ENCODE data around the gene BCAP29.
A peak's percentile ranks its signal among the peaks of the same experiment; 100 is the strongest.

BCAP29 gene

DNA sequence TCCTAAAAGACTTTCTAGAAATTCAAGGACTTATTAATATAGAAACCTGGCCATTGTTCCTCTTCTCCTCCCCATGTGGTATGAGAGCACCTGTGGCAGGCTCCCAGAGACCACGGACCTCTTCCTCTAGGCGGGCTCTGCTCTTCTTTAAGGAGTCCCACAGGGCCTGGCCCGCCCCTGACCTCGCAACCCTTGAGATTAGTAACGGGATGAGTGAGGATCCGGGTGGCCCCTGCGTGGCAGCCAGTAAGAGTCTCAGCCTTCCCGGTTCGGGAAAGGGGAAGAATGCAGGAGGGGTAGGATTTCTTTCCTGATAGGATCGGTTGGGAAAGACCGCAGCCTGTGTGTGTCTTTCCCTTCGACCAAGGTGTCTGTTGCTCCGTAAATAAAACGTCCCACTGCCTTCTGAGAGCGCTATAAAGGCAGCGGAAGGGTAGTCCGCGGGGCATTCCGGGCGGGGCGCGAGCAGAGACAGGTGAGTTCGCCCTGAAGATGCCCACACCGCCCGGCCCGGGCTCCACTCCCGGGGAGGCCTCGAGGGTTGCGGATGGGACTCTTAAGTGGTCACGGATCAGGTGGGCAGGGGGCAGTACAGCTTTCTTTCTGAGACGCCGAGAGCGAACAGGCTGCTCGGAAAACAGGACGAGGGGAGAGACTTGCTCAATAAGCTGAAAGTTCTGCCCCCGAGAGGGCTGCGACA lies 80.5 kb downstream of the BCAP29 start, which contains the start of gene SLC26A4:
TSS of gene SLC26A4 (plus strand) at position 448 of the 700 bp plus-strand sequence. CDS start 814 bp downstream, outside the sequence.
- DNase-seq, result peak; percentile 73 to 77
- H3K27me3 ChIP-seq (ENCODE audit: insufficient read depth, low read length), result peaks cover 30% of the 10 kb centered on the region
- no peak within 1 kb of the TSS for H2BK5ac ChIP-seq (ENCODE audit: low read depth, low read length, poor library complexity)
- H3K4me3 ChIP-seq (ENCODE audit: low read depth, low read length), result peak within 1 kb of the TSS; percentile 63
- H3K79me1 ChIP-seq (ENCODE audit: low read length), result no peaks in the 10 kb centered on the region
- WGBS (ENCODE audit: extremely low coverage, insufficient coverage, insufficient read length), result no CpG with 5 or more reads among the region's 37 CpGs
- peaks cover 15% of the 10 kb centered on the region in 2 experiments for H3K4me1 ChIP-seq (ENCODE audit: control insufficient read depth in 1 of 2, insufficient read depth in 2 of 2, low read length in 2 of 2)
- H3K9me3 ChIP-seq (ENCODE audit: insufficient read depth, low read depth, low read length), result peaks cover 6% of the 10 kb centered on the region
- no peak within 1 kb of the TSS for H3K4ac ChIP-seq (ENCODE audit: low read depth, low read length)
- H2BK120ac ChIP-seq (ENCODE audit: insufficient read depth, low read length, poor library complexity), result no peak within 1 kb of the TSS
- peak within 1 kb of the TSS; percentile 30 for H2AFZ ChIP-seq (ENCODE audit: insufficient read depth, low read length, poor library complexity)
- no peaks in the 10 kb centered on the region for H3K36me3 ChIP-seq (ENCODE audit: control insufficient read depth in 1 of 2, insufficient read depth in 2 of 2, low read length in 2 of 2)
- no peak within 1 kb of the TSS for H4K91ac ChIP-seq (ENCODE audit: low read depth, low read length)
- H4K8ac ChIP-seq (ENCODE audit: low read depth, low read length), result no peak within 1 kb of the TSS
- no peak within 1 kb of the TSS for H2AK5ac ChIP-seq (ENCODE audit: low read length)
- no peak within 1 kb of the TSS for H3K9ac ChIP-seq (ENCODE audit: low read length)
- H3K14ac ChIP-seq (ENCODE audit: low read length), result no peak within 1 kb of the TSS
- no peaks in the 10 kb centered on the region for H3K79me2 ChIP-seq (ENCODE audit: control insufficient read depth, insufficient read depth, low read length, poor library complexity)
- peak within 1 kb of the TSS; percentile 94 for H3K4me2 ChIP-seq (ENCODE audit: low read length)
- no peak within 1 kb of the TSS for H3K23ac ChIP-seq (ENCODE audit: low read length)
- H3K27ac ChIP-seq (ENCODE audit: low read depth, low read length), result no peak within 1 kb of the TSS
- H3K18ac ChIP-seq (ENCODE audit: low read length), result no peak within 1 kb of the TSS
- H4K12ac ChIP-seq (ENCODE audit: low read depth, low read length), result no peak within 1 kb of the TSS
- H2BK12ac ChIP-seq (ENCODE audit: low read length), result no peak within 1 kb of the TSS

DNA sequence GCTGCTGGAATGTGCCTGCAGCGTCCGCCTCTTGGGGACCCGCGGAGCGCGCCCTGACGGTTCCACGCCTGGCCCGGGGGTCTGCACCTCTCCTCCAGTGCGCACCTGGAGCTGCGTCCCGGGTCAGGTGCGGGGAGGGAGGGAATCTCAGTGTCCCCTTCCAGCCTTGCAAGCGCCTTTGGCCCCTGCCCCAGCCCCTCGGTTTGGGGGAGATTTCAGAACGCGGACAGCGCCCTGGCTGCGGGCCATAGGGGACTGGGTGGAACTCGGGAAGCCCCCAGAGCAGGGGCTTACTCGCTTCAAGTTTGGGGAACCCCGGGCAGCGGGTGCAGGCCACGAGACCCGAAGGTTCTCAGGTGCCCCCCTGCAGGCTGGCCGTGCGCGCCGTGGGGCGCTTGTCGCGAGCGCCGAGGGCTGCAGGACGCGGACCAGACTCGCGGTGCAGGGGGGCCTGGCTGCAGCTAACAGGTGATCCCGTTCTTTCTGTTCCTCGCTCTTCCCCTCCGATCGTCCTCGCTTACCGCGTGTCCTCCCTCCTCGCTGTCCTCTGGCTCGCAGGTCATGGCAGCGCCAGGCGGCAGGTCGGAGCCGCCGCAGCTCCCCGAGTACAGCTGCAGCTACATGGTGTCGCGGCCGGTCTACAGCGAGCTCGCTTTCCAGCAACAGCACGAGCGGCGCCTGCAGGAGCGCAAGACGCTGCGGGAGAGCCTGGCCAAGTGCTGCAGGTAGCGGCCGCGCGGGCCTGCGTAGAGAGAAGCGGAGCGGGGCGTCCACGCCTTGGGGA lies 81.2 kb downstream of the BCAP29 start:
- Histone ChIP-seq H3K23ac (ENCODE audit: low read length) (no peak overlapping the region), H3K27ac (ENCODE audit: low read depth, low read length) (no peak overlapping the region), H2BK12ac (ENCODE audit: low read length) (no peak overlapping the region), H3K4me3 (ENCODE audit: low read depth, low read length) (peak overlapping the region; percentile 63), H2AK5ac (ENCODE audit: low read length) (no peak overlapping the region), H3K36me3 (ENCODE audit: control insufficient read depth in 1 of 2, insufficient read depth in 2 of 2, low read length in 2 of 2) (no peaks in the 10 kb centered on the region), H4K91ac (ENCODE audit: low read depth, low read length) (no peak overlapping the region), H3K18ac (ENCODE audit: low read length) (no peak overlapping the region), H3K27me3 (ENCODE audit: insufficient read depth, low read length) (peaks cover 30% of the 10 kb centered on the region), H2AFZ (ENCODE audit: insufficient read depth, low read length, poor library complexity) (peak overlapping the region; percentile 30), H3K79me2 (ENCODE audit: control insufficient read depth, insufficient read depth, low read length, poor library complexity) (no peaks in the 10 kb centered on the region), H3K4me2 (ENCODE audit: low read length) (peak overlapping the region; percentile 94), H2BK5ac (ENCODE audit: low read depth, low read length, poor library complexity) (no peak overlapping the region), H3K4ac (ENCODE audit: low read depth, low read length) (no peak overlapping the region), H3K79me1 (ENCODE audit: low read length) (no peaks in the 10 kb centered on the region), H3K9ac (ENCODE audit: low read length) (no peak overlapping the region), H3K4me1 (ENCODE audit: control insufficient read depth in 1 of 2, insufficient read depth in 2 of 2, low read length in 2 of 2) (peaks cover 15% of the 10 kb centered on the region in 2 experiments), H2BK120ac (ENCODE audit: insufficient read depth, low read length, poor library complexity) (no peak overlapping the region), H3K14ac (ENCODE audit: low read length) (no peak overlapping the region), H3K9me3 (ENCODE audit: insufficient read depth, low read depth, low read length) (peaks cover 6% of the 10 kb centered on the region), H4K8ac (ENCODE audit: low read depth, low read length) (no peak overlapping the region), H4K12ac (ENCODE audit: low read depth, low read length) (no peak overlapping the region)
- WGBS (ENCODE audit: extremely low coverage, insufficient coverage, insufficient read length), result no CpG with 5 or more reads among the region's 73 CpGs
- peak; percentile 65 to 76 for DNase-seq

GRCh38 chr7:107661865-107662379 lies 81.9 kb downstream of the BCAP29 start:
- H3K79me1 ChIP-seq (ENCODE audit: low read length), result no peaks in the 10 kb centered on the region
- H4K91ac ChIP-seq (ENCODE audit: low read depth, low read length), result no peak overlapping the region
- peak overlapping the region; percentile 38 for H3K4me3 ChIP-seq (ENCODE audit: low read depth, low read length)
- no peak overlapping the region for H2BK5ac ChIP-seq (ENCODE audit: low read depth, low read length, poor library complexity)
- no peaks in the 10 kb centered on the region for H3K79me2 ChIP-seq (ENCODE audit: control insufficient read depth, insufficient read depth, low read length, poor library complexity)
- no peak overlapping the region for H3K27ac ChIP-seq (ENCODE audit: low read depth, low read length)
- H3K27me3 ChIP-seq (ENCODE audit: insufficient read depth, low read length), result peaks cover 30% of the 10 kb centered on the region
- H2BK120ac ChIP-seq (ENCODE audit: insufficient read depth, low read length, poor library complexity), result no peak overlapping the region
- H4K8ac ChIP-seq (ENCODE audit: low read depth, low read length), result no peak overlapping the region
- peaks cover 15% of the 10 kb centered on the region in 2 experiments for H3K4me1 ChIP-seq (ENCODE audit: control insufficient read depth in 1 of 2, insufficient read depth in 2 of 2, low read length in 2 of 2)
- H3K18ac ChIP-seq (ENCODE audit: low read length), result no peak overlapping the region
- WGBS (ENCODE audit: extremely low coverage, insufficient coverage, insufficient read length), result no CpG with 5 or more reads among the region's 20 CpGs
- H3K36me3 ChIP-seq (ENCODE audit: control insufficient read depth in 1 of 2, insufficient read depth in 2 of 2, low read length in 2 of 2), result no peaks in the 10 kb centered on the region
- H2AFZ ChIP-seq (ENCODE audit: insufficient read depth, low read length, poor library complexity), result peak overlapping the region; percentile 30
- H3K4ac ChIP-seq (ENCODE audit: low read depth, low read length), result no peak overlapping the region
- H3K23ac ChIP-seq (ENCODE audit: low read length), result no peak overlapping the region
- no peak overlapping the region for H2BK12ac ChIP-seq (ENCODE audit: low read length)
- peaks cover 6% of the 10 kb centered on the region for H3K9me3 ChIP-seq (ENCODE audit: insufficient read depth, low read depth, low read length)
- no peak overlapping the region for H3K9ac ChIP-seq (ENCODE audit: low read length)
- H3K4me2 ChIP-seq (ENCODE audit: low read length), result peak overlapping the region; percentile 94
- H4K12ac ChIP-seq (ENCODE audit: low read depth, low read length), result no peak overlapping the region
- no peak overlapping the region for H2AK5ac ChIP-seq (ENCODE audit: low read length)
- no peak for DNase-seq
- no peak overlapping the region for H3K14ac ChIP-seq (ENCODE audit: low read length)

DNA sequence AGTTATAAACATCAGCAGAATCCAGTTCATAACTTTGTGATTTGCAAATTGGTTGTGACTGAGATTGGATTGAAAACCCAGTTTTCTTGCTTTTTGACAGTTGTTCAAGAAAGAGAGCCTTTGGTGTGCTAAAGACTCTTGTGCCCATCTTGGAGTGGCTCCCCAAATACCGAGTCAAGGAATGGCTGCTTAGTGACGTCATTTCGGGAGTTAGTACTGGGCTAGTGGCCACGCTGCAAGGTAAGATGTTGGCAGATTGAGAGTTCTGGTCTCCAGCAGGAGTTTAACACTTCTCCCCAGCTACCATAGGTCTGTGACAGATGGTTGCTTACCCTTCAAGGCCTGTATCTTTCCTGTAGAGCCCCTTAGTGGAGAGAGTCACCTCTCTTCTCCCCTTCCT lies 83.2 kb downstream of the BCAP29 start:
- Histone ChIP-seq H3K9me3 (ENCODE audit: insufficient read depth, low read depth, low read length) (peaks cover 6% of the 10 kb centered on the region), H2BK120ac (ENCODE audit: insufficient read depth, low read length, poor library complexity) (no peak overlapping the region), H2BK5ac (ENCODE audit: low read depth, low read length, poor library complexity) (no peak overlapping the region), H4K8ac (ENCODE audit: low read depth, low read length) (no peak overlapping the region), H4K91ac (ENCODE audit: low read depth, low read length) (no peak overlapping the region), H3K4me2 (ENCODE audit: low read length) (no peak overlapping the region), H2BK12ac (ENCODE audit: low read length) (no peak overlapping the region), H3K27me3 (ENCODE audit: insufficient read depth, low read length) (peaks cover 30% of the 10 kb centered on the region), H3K79me2 (ENCODE audit: control insufficient read depth, insufficient read depth, low read length, poor library complexity) (no peaks in the 10 kb centered on the region), H3K23ac (ENCODE audit: low read length) (no peak overlapping the region), H3K4me3 (ENCODE audit: low read depth, low read length) (no peak overlapping the region), H2AK5ac (ENCODE audit: low read length) (no peak overlapping the region), H3K27ac (ENCODE audit: low read depth, low read length) (no peak overlapping the region), H3K4me1 (ENCODE audit: control insufficient read depth in 1 of 2, insufficient read depth in 2 of 2, low read length in 2 of 2) (peaks cover 15% of the 10 kb centered on the region in 2 experiments), H3K18ac (ENCODE audit: low read length) (no peak overlapping the region), H2AFZ (ENCODE audit: insufficient read depth, low read length, poor library complexity) (no peak overlapping the region), H3K4ac (ENCODE audit: low read depth, low read length) (no peak overlapping the region), H4K12ac (ENCODE audit: low read depth, low read length) (no peak overlapping the region), H3K14ac (ENCODE audit: low read length) (no peak overlapping the region), H3K36me3 (ENCODE audit: control insufficient read depth in 1 of 2, insufficient read depth in 2 of 2, low read length in 2 of 2) (no peaks in the 10 kb centered on the region), H3K9ac (ENCODE audit: low read length) (no peak overlapping the region), H3K79me1 (ENCODE audit: low read length) (no peaks in the 10 kb centered on the region)
- WGBS (ENCODE audit: extremely low coverage, insufficient coverage, insufficient read length), result no CpG with 5 or more reads among the region's 4 CpGs
- no peak for DNase-seq

Measured in trophoblast cell (in vitro differentiated cells and primary cell).